HPDE6-E6E7 (cell line): ENCODE results near the gene MAP3K13.

Source experiments
- DNase-seq: peaks from one replicate; pipeline ENCODE4 v3.0.0; 2011; ENCODE audit warnings: missing footprints; ENCODE audit errors: extremely low spot score

MAP3K13 gene

DNA sequence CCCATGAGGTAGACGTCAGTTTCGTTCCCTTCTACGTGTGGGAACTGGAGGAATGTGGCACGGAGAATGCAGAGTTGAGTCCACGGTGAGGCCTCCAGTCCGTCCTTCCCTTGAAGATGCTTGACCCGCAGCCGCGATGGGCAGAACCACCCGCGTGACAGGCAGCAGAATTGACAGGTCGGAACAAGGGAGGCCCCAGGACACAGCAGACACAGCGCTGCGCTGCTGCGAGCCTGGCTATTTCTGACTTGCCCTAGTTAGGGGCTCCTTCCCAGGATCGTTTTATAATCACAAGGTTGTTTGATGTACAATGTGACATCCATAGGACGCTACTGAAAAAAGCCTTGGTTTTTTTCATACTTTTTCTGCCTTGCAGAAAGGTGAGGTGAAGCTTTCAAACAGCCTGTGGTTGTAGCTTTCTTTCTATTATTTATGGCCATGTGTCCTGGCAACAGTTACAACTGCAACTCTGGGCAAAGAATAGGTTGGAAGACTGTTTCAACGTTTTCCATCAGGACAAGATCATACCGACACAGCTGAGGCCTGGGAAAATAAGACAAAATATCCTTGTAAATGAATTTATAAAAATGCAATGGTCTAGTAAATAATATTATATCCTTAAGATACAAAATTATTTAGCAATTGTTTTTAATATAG, 145.5 kb downstream of the MAP3K13 start:
- DNase-seq, result no peak

DNA sequence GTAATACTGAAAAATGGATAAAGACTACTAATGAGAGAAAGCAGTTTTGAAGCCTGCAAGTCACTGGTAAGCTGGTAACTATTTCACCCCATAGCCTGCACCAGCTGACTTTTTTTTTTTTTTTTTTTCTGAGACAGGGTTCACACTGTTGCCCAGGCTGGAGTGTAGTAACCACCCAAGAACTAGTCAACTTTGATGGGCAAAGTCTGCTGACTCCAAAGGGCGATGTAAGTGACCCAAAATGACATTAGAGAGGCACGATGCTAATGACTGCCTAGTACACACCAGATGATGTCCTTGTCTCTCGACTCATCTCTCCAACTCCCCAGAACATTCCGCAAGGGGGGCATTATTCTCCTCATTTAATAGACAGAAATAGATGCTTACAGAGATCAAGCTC, 148.8 kb downstream of the MAP3K13 start:
- DNase-seq, result no peak

DNA sequence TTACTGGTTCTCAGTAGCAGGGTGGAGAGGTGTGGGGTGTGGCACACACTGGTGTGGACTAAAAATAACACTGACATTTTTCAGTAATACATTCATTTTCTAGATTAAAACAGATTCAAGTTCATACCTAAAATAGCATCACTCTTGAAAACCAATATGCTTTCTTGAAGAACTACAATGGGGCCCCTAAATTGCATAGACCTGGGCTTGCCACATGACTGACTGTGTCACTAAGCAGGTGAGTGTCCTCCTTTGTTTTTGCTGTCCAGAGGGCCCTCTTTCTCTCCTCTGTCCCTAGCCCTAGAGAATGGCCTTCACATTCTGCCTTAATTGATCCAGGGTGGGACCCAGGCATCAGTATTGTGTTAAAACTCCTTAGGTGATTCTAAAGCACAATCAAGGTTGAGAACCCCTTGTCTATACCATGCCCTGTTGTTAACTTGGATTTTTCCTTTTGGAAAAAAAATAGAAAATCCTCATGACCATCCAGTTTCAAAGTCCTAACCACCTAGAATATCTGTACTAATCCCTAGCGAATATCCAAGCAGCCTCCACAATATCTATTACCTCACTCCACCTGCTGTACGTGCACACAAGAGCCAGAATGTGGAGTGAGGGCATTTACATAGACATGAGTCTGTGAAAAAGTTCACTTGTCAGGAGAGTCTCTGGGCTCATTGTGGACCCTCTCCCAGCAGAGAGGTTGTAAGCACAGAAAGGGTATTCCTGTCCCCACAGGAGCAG, 154.6 kb downstream of the MAP3K13 start:
- DNase-seq, result no peak

DNA sequence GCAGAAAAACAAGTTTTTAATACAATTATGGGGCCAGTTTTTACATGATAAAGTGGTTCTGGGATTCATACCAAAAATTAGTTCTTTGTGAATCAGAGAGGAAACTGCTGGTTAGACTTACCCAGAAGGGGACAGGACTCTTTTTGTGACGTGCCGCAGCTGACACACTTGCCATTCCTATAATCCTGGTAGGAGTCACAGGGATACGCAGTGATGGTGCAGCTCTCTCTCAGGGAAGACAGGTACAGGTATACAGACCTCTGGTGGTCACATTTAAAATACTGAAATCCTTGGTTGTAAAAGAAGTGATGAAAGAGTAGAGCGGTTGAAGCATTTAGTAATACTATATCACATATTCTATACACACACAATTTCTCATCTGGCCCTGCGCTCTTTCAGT, 156.1 kb downstream of the MAP3K13 start:
- no peak for DNase-seq

DNA sequence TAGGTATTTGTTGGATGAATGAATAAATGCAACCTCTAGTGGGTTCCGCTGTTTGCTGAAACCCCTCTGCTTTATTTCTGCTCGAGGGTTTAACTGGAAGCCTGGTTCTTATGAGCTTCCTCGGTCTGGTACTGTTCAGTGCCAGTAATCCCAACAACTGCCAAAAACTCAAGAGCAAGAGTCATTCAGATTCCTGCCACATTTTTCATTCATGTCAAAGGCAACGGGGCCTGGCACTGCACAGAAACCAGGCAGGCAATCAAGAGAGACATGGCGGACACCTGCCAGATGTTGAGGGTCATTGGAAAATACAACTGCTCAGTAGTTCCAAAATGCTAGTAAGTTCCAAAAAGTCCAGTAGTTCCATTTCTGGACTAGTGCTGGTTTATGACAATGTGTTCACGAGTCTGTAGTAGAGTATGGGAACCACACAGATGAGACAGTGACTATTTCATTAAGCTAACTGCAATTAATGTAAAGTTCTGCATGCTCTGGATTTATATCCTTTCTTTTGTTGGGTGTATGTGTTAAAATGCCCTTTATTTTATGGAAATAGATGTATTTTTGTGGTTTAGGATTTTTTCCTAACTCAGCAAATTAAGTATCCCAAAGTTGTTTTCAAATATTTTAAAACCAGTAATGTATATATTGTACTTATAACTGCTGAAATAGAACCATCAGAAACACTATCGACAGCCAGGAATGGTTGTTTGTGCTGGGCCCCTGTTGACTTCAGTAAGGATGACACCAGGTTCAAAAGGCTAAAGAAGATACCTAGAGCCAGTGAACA, 158.6 kb downstream of the MAP3K13 start:
- DNase-seq, result no peak

DNA sequence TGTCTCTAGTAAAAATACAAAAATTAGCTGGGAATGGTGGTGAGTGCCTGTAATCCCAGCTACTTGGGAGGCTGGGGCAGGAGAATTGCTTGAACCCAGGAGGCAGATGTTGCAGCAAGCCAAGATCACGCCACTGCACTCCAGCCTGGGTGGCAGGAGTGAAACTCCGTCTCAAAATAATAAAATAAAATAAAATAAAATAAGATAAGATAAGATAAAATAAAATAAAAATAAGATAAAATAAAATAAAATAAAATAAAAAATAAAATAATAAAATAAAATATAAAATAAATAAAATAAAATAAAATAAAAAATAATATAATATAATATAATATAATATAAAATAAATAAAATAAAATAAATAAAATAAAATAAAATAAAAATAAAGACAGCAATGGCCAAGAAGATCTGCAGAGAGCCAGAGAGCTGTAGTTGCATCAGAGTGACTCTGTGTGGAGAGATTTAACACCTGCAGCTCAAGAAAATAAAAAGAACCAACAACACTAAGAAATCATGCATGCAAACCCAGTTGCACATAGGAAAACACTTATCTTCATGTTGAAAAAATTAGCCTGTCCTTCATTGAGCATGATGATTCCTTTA, 163.5 kb downstream of the MAP3K13 start:
- no peak for DNase-seq

DNA sequence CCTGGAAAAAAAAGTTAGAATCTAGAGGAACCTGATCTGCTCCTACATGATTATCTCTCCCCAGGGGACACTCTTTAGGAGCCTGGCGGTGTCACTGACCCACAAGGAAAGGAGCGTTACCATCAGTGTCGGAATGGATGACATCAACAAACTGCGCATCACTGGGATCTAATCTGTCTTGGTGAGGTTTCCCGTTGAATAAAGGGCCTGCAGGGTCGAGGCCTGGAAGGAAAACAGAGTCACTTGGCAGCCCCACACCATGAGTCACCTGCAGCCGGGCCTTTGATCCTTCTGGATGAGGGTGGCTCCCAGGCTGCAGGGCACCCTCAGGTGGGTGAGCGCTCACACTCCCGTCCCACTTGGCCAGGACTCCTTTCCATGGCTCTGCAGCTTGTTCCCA, 164.4 kb downstream of the MAP3K13 start:
- no peak for DNase-seq

DNA sequence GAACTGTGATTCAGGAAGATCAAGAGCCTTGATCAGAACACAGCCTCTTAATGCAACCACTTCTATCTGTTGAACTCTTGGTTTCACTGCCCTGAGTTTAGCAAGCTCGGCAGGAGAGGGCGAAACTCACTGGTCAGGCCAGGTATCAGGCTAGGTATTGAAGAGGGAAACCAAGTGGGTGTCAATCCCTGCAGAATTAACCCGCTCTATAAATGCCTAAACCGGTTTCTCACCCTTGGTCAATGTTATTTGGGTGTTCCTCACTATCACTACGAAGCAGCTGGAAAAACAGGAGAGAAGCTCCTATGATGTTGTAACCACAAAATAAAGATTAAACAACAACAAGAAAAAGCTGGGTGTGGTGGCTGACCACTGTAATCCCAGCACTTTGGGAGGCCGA, 165.6 kb downstream of the MAP3K13 start:
- no peak for DNase-seq

DNA sequence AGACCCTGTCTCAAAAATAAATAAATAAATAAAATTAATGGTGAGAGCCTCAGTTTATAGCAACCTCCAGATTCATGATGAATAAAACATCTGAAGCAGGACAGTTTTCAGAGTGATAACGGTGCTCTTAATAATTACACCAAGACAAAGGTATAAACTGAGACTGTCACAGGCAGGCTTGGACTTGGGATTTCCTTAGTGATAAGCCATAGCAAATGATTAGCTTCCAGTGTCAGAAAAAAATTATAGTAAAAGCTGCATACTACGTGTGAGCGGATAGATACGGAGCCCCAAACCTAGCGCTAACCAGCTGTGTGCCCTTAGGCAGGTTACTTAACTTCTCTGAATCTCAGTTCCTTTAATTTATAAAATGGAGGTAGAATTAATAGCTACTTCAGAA, 167.9 kb downstream of the MAP3K13 start:
- DNase-seq, result no peak

DNA sequence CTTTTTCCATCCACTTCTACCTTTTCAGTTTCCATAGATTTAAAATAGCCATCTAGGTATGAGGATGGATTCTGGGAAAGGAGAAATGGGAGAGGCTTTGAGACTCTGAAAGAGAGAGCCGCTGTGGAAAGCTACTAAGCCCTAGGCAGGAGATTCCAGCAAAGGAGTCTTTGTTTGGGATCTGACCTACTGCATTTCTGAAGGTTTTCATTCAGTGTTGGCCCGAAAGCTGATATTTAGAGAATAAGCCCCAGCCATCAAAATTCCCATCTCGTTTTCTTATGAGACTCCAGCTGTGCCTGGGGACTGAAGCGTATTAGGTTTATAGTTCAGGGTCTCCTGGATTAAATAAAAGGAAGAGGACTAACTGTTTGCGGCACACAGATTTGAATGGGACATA, 170.0 kb downstream of the MAP3K13 start:
- DNase-seq, result no peak

DNA sequence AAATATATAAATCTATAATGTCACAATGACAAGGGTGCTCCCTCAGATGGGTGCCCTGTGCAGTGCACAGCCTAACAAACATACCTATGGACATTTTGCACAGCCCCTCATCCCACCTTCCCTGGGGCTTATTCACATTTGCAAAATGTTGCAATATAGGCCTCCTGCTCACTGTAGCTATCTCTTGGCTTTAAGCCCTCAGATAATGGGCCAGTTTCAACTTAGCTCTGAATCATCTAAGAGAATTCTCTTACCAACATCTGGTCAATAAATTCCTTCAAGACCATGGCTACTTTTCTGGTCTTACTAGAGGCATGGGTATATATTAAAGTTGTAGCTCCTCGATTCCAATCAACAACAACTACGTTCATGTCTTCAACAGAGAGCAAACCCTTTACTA, 171.6 kb downstream of the MAP3K13 start:
- DNase-seq, result no peak

DNA sequence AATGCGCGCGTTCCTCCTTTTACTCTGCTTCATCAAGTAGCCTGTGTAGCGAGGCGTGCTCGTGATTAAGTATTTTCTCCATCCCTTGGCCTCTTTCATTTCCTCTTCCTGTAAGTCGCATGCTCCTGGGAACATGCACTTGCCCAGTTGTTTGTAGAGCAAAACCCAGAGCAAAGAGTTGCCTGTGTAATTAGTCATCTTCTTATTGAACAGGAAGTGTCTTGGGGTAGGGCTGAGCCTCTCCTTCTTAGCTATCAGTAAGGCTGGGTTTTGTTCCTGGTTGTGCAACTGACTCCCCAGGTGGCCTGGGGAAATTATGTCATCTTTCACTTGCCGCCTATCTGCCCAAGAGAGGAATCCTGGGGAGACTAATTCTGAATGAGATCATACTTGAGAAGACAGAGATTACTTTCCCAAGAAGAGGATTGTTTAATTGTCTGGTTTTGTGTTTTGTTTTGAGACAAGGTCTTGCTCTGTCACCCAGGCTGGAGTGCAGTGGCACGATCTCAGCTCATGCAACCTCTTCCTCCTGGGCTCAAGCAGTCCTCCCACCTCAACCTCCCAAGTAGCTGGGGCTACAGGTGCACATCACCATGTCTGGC, 174.5 kb downstream of the MAP3K13 start:
- DNase-seq, result peak; percentile 91
